Mesenchymal stem cell (in vitro differentiated cells and primary cell): Measurements from ENCODE around the gene EID2B.

Source experiments
- DNase-seq: peaks from one replicate; pipeline ENCODE4 v3.0.0-alpha.2; 2013
- H2AFZ ChIP-seq: one replicate; pipeline ENCODE4 v1.6.1; 2013; ENCODE audit warnings: low read depth, mild to moderate bottlenecking, control low read depth, inconsistent platforms, low read length, moderate library complexity
- H2AK5ac ChIP-seq: 2 replicates; pipeline ENCODE4 v1.6.1; 2013; ENCODE audit warnings: low read length, moderate library complexity, mild to moderate bottlenecking, inconsistent platforms; ENCODE audit not compliant: severe bottlenecking
- H2BK120ac ChIP-seq: one replicate; pipeline ENCODE4 v1.6.1; 2013; ENCODE audit warnings: low read depth, mild to moderate bottlenecking, inconsistent platforms, low read length, moderate library complexity
- H2BK12ac ChIP-seq, 2 experiments: one replicate each; pipeline ENCODE4 v1.6.1; 2013; ENCODE audit warnings: inconsistent platforms in 2 of 2, low read length in 2 of 2, mild to moderate bottlenecking in 2 of 2, moderate library complexity in 2 of 2, control low read depth in 1 of 2
- H2BK15ac ChIP-seq: one replicate; pipeline ENCODE4 v1.6.1; 2013; ENCODE audit warnings: mild to moderate bottlenecking, low read depth, inconsistent platforms; ENCODE audit not compliant: poor library complexity, severe bottlenecking
- H2BK5ac ChIP-seq: 2 replicates; pipeline ENCODE4 v1.6.1; 2013; ENCODE audit warnings: low read depth, mild to moderate bottlenecking, low read length, control low read depth, inconsistent platforms; ENCODE audit not compliant: poor library complexity, severe bottlenecking
- H3K14ac ChIP-seq, 2 experiments: one replicate each; pipeline ENCODE4 v1.6.1; 2013; ENCODE audit warnings: inconsistent platforms in 2 of 2, low read length in 2 of 2, control low read depth in 1 of 2, mild to moderate bottlenecking in 1 of 2, moderate library complexity in 1 of 2
- H3K18ac ChIP-seq, 2 experiments: one replicate each; pipeline ENCODE4 v1.6.1; 2013; ENCODE audit warnings: inconsistent platforms in 2 of 2, low read length in 2 of 2, control low read depth in 1 of 2, low read depth in 1 of 2, mild to moderate bottlenecking in 1 of 2
- H3K23ac ChIP-seq, 2 experiments: one replicate each; pipeline ENCODE4 v1.6.1; 2013; ENCODE audit warnings: inconsistent platforms in 2 of 2, low read length in 2 of 2, mild to moderate bottlenecking in 2 of 2, moderate library complexity in 2 of 2, control low read depth in 1 of 2
- H3K27ac ChIP-seq: 2 replicates; pipeline ENCODE4 v1.5.1; 2013; ENCODE audit warnings: mild to moderate bottlenecking, moderate library complexity, low read length, control low read depth, inconsistent platforms; ENCODE audit not compliant: poor library complexity, severe bottlenecking
- H3K27me3 ChIP-seq, 2 experiments: 2 replicates each; pipeline versions ENCODE4 v1.6.1 to v1.7.0; 2013; ENCODE audit warnings: low read length in 2 of 2, mild to moderate bottlenecking in 2 of 2, moderate library complexity in 2 of 2, control low read depth in 1 of 2, inconsistent platforms in 1 of 2; ENCODE audit not compliant: control insufficient read depth in 1 of 2, insufficient read depth in 1 of 2
- H3K36me3 ChIP-seq, 2 experiments: 2 replicates each; pipeline versions ENCODE4 v1.6.1 to v1.7.0; 2013; ENCODE audit warnings: low read length in 2 of 2, control low read depth in 1 of 2, inconsistent platforms in 1 of 2, low read depth in 1 of 2, mild to moderate bottlenecking in 1 of 2; ENCODE audit not compliant: insufficient read depth in 2 of 2, control insufficient read depth in 1 of 2
- H3K4ac ChIP-seq, 2 experiments: one replicate each; pipeline ENCODE4 v1.6.1; 2013; ENCODE audit warnings: inconsistent platforms in 2 of 2, low read length in 2 of 2, mild to moderate bottlenecking in 2 of 2, moderate library complexity in 2 of 2, control low read depth in 1 of 2, low read depth in 1 of 2
- H3K4me1 ChIP-seq: 2 replicates; pipeline ENCODE4 v1.6.1; 2013; ENCODE audit warnings: low read depth, low read length, control low read depth; ENCODE audit not compliant: control insufficient read depth, insufficient read depth
- H3K4me2 ChIP-seq: 2 replicates; pipeline ENCODE4 v1.6.1; 2013; ENCODE audit warnings: low read length, mild to moderate bottlenecking, inconsistent platforms; ENCODE audit not compliant: poor library complexity, severe bottlenecking
- H3K4me3 ChIP-seq, 2 experiments: 2 replicates each; pipeline versions ENCODE4 v1.5.1 to v1.7.0; 2013; ENCODE audit warnings: low read length in 2 of 2, mild to moderate bottlenecking in 2 of 2, control low read depth in 1 of 2, low read depth in 1 of 2; ENCODE audit not compliant: insufficient read depth in 1 of 2
- H3K79me1 ChIP-seq: replicated peaks from 2 replicates; pipeline ENCODE4 v1.6.1; 2013; ENCODE audit warnings: mild to moderate bottlenecking, control low read depth, low read length, inconsistent platforms; ENCODE audit not compliant: poor library complexity, severe bottlenecking
- H3K9ac ChIP-seq: 2 replicates; pipeline ENCODE4 v1.7.0; 2013; ENCODE audit warnings: mild to moderate bottlenecking, low read length, moderate library complexity
- H3K9me3 ChIP-seq: 2 replicates; pipeline ENCODE4 v1.7.0; 2013; ENCODE audit warnings: mild to moderate bottlenecking, low read length; ENCODE audit not compliant: control insufficient read depth
- H4K8ac ChIP-seq: one replicate; pipeline ENCODE4 v1.6.1; 2013; ENCODE audit warnings: inconsistent platforms, mild to moderate bottlenecking, low read length, moderate library complexity
- H4K91ac ChIP-seq: one replicate; pipeline ENCODE4 v1.6.1; 2013; ENCODE audit warnings: mild to moderate bottlenecking, low read length, inconsistent platforms
- whole genome bisulfite sequencing: methylation state at CpG from one replicate; pipeline ENCODE4 v1.1.7; 2013; ENCODE audit warnings: mixed read lengths; 5-methylcytosine and 5-hydroxymethylcytosine counted together

The EID2B gene

DNA sequence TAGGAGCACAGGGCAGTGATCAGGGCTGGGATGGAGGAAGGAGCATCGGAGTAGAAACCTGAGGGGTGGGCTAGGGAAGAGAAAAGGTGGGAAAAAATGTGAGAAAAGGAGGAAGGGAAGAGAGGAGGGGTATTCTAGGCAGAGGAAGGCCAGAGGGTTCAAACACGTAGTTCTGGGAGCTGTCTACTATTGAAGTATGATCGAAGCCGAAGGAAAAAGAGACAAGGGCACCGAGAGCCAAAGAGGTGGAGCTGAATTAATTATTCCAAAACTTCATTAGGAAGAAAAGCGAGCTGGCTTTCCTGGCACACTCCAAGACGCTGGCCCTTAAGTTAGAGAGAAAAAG, 26.1 kb downstream of the EID2B start:
- peak overlapping the region in 1 of 2 experiments; percentile 84 for H3K23ac ChIP-seq
- H3K27ac ChIP-seq: no peak overlapping the region
- H3K4ac ChIP-seq: no peak overlapping the region
- H2AFZ ChIP-seq: peak overlapping the region; percentile 94
- no peak overlapping the region for H2BK12ac ChIP-seq
- H3K9ac ChIP-seq: no peak overlapping the region
- no peak overlapping the region for H2BK5ac ChIP-seq
- peak overlapping the region; percentile 87 for H3K4me2 ChIP-seq
- DNase-seq: no peak
- H4K91ac ChIP-seq: no peak overlapping the region
- H3K14ac ChIP-seq: no peak overlapping the region
- no peaks in the 10 kb centered on the region for H3K79me1 ChIP-seq
- WGBS: 67% methylated on average over 7 of the region's 7 CpGs
- peaks cover 43 to 62% of the 10 kb centered on the region in 2 experiments for H3K27me3 ChIP-seq
- H3K9me3 ChIP-seq: no peaks in the 10 kb centered on the region
- no peaks in the 10 kb centered on the region for H3K36me3 ChIP-seq
- no peak overlapping the region for H2BK15ac ChIP-seq
- H3K18ac ChIP-seq: peak overlapping the region in 1 of 2 experiments; percentile 49
- H2BK120ac ChIP-seq: no peak overlapping the region
- H3K4me1 ChIP-seq: peaks cover 16% of the 10 kb centered on the region
- peak overlapping the region; percentile 68 to 79 for H3K4me3 ChIP-seq
- H4K8ac ChIP-seq: peak overlapping the region; percentile 35
- no peak overlapping the region for H2AK5ac ChIP-seq

DNA sequence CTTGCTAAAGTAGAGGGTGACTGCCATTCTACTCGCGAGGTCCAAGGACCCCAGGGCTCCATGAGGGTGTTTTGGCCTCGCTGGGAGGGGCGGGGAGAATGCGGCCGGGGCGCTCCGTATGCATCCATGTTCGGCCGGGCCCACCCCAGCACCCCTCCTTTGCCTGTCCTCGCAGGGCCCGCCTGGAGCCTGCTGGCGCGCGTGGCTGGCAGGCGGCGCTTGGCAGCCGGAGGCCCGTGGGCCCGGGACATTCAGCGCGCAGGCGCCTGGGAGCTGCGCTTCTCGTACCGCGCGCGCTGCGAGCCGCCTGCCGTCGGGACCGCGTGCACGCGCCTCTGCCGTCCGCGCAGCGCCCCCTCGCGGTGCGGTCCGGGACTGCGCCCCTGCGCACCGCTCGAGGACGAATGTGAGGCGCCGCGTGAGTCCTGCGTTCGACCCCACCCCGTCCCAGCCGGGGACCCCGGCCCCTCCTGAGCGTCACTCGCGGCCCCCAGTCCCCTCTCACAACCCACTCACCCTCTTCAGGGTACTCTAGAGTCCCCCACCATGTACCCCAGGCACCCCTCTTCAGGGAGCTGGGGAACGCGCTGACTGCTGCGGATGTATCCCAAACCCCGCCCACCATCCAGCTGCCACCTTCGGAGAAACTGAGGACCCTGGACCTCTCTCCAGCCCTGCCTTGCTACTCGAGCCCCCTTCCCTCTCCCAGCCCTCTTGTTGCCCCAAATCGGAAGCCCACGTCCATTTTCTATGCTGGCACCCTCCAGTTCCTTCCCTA, 29.8 kb downstream of the EID2B start:
- peak; percentile 53 for DNase-seq
- Histone ChIP-seq H3K9ac (no peak overlapping the region), H3K14ac (no peak overlapping the region), H3K4me3 (no peak overlapping the region), H2BK120ac (no peak overlapping the region), H3K9me3 (no peaks in the 10 kb centered on the region), H3K36me3 (no peaks in the 10 kb centered on the region), H3K79me1 (no peaks in the 10 kb centered on the region), H3K4me2 (no peak overlapping the region), H3K27me3 (peaks cover 66 to 80% of the 10 kb centered on the region in 2 experiments), H2AFZ (no peak overlapping the region), H3K27ac (no peak overlapping the region), H2AK5ac (no peak overlapping the region), H2BK5ac (no peak overlapping the region), H4K8ac (peak overlapping the region; percentile 21), H4K91ac (no peak overlapping the region), H2BK12ac (no peak overlapping the region), H3K18ac (no peak overlapping the region), H2BK15ac (no peak overlapping the region), H3K4me1 (peaks cover 31% of the 10 kb centered on the region), H3K4ac (no peak overlapping the region), H3K23ac (no peak overlapping the region)
- 33% methylated on average over 43 of the region's 69 CpGs for WGBS

DNA sequence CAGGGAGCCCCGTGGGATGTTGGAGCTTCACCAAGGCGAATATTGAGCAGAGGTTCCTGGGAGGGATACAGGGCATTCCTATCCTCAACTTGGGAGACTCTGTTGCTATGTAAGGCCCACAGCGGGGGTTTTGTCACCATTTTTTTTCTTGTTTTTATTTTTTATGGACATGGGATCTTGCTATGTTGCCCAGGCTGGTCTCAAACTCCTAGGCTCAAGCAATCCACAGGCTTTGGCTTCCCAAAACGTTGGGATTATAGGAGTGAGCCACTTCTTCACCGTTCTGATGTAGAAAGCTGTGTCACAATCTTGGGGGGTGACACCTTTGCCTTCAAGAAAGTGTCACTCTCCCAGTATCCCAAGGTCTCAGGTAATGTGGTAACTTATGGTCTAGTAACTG, 31.3 kb downstream of the EID2B start:
- H3K27ac ChIP-seq: no peak overlapping the region
- no peak overlapping the region for H2AFZ ChIP-seq
- WGBS: 72% methylated on average over 5 of the region's 5 CpGs
- H2BK15ac ChIP-seq: no peak overlapping the region
- no peak overlapping the region for H3K23ac ChIP-seq
- H4K91ac ChIP-seq: no peak overlapping the region
- H3K4me1 ChIP-seq: peaks cover 24% of the 10 kb centered on the region
- no peak overlapping the region for H2BK12ac ChIP-seq
- H3K79me1 ChIP-seq: no peaks in the 10 kb centered on the region
- H3K36me3 ChIP-seq: no peaks in the 10 kb centered on the region
- no peak overlapping the region for H3K4me2 ChIP-seq
- no peak overlapping the region for H3K9ac ChIP-seq
- no peaks in the 10 kb centered on the region for H3K9me3 ChIP-seq
- no peak overlapping the region for H3K14ac ChIP-seq
- DNase-seq: no peak
- no peak overlapping the region for H3K4me3 ChIP-seq
- H2BK5ac ChIP-seq: no peak overlapping the region
- no peak overlapping the region for H4K8ac ChIP-seq
- H3K4ac ChIP-seq: no peak overlapping the region
- peaks cover 66 to 81% of the 10 kb centered on the region in 2 experiments for H3K27me3 ChIP-seq
- H2AK5ac ChIP-seq: no peak overlapping the region
- no peak overlapping the region for H2BK120ac ChIP-seq
- H3K18ac ChIP-seq: no peak overlapping the region

DNA sequence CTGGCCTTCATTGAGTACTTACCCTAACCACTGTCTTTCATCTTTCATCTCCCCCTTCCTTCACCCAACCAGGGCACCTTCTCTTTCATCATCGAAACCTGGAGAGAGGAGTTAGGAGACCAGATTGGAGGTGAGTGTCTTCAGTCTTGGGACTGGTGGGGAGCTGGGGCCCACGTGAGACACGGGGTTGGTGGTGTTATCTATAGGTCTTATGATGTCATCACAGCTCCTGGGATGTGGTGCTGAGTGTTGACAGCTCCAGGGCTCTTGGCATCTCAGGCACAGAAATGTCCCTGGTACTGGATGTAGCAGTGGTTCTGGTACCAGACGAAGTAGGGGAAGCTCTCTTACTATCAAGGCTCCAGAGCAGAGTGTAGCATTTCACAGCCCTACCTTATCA, 32.1 kb downstream of the EID2B start:
- H3K14ac ChIP-seq: no peak overlapping the region
- no peak overlapping the region for H4K91ac ChIP-seq
- H3K4me1 ChIP-seq: peaks cover 24% of the 10 kb centered on the region
- no peak for DNase-seq
- H3K79me1 ChIP-seq: no peaks in the 10 kb centered on the region
- no peak overlapping the region for H2BK15ac ChIP-seq
- 69% methylated on average over 4 of the region's 4 CpGs for WGBS
- no peak overlapping the region for H3K4me3 ChIP-seq
- H3K9ac ChIP-seq: no peak overlapping the region
- no peak overlapping the region for H3K18ac ChIP-seq
- H3K36me3 ChIP-seq: no peaks in the 10 kb centered on the region
- no peak overlapping the region for H2BK5ac ChIP-seq
- H2AK5ac ChIP-seq: no peak overlapping the region
- H2AFZ ChIP-seq: no peak overlapping the region
- no peaks in the 10 kb centered on the region for H3K9me3 ChIP-seq
- no peak overlapping the region for H2BK120ac ChIP-seq
- H3K4me2 ChIP-seq: no peak overlapping the region
- H2BK12ac ChIP-seq: no peak overlapping the region
- H4K8ac ChIP-seq: no peak overlapping the region
- peaks cover 67 to 86% of the 10 kb centered on the region in 2 experiments for H3K27me3 ChIP-seq
- no peak overlapping the region for H3K23ac ChIP-seq
- no peak overlapping the region for H3K27ac ChIP-seq
- no peak overlapping the region for H3K4ac ChIP-seq
